T-cell (primary cell): ENCODE data around the gene DEFB125. TPM values are rescaled to one million over a fixed set of nuclear protein-coding genes. Genes with fewer than 3 reads are reported as not detected.
A peak's percentile ranks its signal among the peaks of the same experiment; 100 is the strongest.

Experiments used
- ATAC-seq, 4 experiments: fragments of 200-7000 bp in 3 of 4; fragments of 150-1000 bp in 1 of 4; cut with Tn5 transposase; replicated peaks in 1 of 4; 1 replicate in 3 of 4; 2 replicates in 1 of 4; pipeline ENCODE4 v1.10.0; 2021; ENCODE audit warnings: moderate library complexity in 3 of 4, mild to moderate bottlenecking in 2 of 4, moderate number of reproducible peaks in 1 of 4
- CTCF ChIA-PET, 2 donors: fragments of 300-600 bp; sonication (Branson Sonifier 250); formaldehyde crosslinking; loops; one replicate each; lab custom pipeline; 2022; ENCODE audit warnings: antibody characterized with exemption in 2 of 2; lab: Charles Lee
- POLR2A ChIA-PET, 2 donors: fragments of 300-600 bp; sonication (Branson Sonifier 250); formaldehyde crosslinking; loops; one replicate each; lab custom pipeline; 2022; ENCODE audit warnings: antibody characterized with exemption in 2 of 2; lab: Charles Lee
- DNase-seq, 35 experiments: peaks; one replicate each; pipeline versions ENCODE4 v3.0.0 to v3.0.0-alpha.2; 2013 to 2023
- H3K27ac ChIP-seq: one replicate; pipeline ENCODE4 v1.5.1; 2013; ENCODE audit warnings: low read length
- H3K27me3 ChIP-seq, 2 experiments: replicated peaks in 1 of 2; 1 replicate in 1 of 2; 2 replicates in 1 of 2; pipeline versions ENCODE4 v1.6.1 to v1.7.0; 2013; ENCODE audit warnings: low read length in 1 of 2, mixed read lengths in 1 of 2; ENCODE audit not compliant: control insufficient read depth in 2 of 2, insufficient read depth in 2 of 2; ENCODE audit errors: extremely low read depth in 1 of 2
- H3K36me3 ChIP-seq, 2 donors: 1 replicate in 1 of 2; 2 replicates in 1 of 2; pipeline versions ENCODE4 v1.6.1 to v1.7.0; 2013; ENCODE audit warnings: low read length in 1 of 2; ENCODE audit not compliant: control insufficient read depth in 2 of 2, insufficient read depth in 1 of 2; ENCODE audit errors: extremely low read depth in 1 of 2
- H3K4me1 ChIP-seq, 2 experiments: 1 replicate in 1 of 2; 2 replicates in 1 of 2; pipeline versions ENCODE4 v1.6.1 to v1.7.0; 2013; ENCODE audit warnings: low read length in 2 of 2, mixed read lengths in 1 of 2; ENCODE audit not compliant: insufficient read depth in 2 of 2, control insufficient read depth in 1 of 2; ENCODE audit errors: extremely low read depth in 1 of 2
- H3K4me3 ChIP-seq, 2 donors: 1 replicate in 1 of 2; 2 replicates in 1 of 2; pipeline versions ENCODE4 v1.5.1 to v1.7.0; 2013; ENCODE audit warnings: mild to moderate bottlenecking in 2 of 2, low read length in 1 of 2, moderate library complexity in 1 of 2; ENCODE audit not compliant: control insufficient read depth in 1 of 2; ENCODE audit errors: extremely low read depth in 1 of 2
- H3K9me3 ChIP-seq: 2 replicates; pipeline ENCODE4 v1.7.0; 2013
- H3K27ac Mint-ChIP-seq, 2 donors: one replicate each; pipeline ENCODE4 v1.8.0; 2020 to 2021; ENCODE audit warnings: mild to moderate bottlenecking in 2 of 2, mixed read lengths in 2 of 2
- H3K27me3 Mint-ChIP-seq, 2 donors: one replicate each; pipeline ENCODE4 v1.8.0; 2021 to 2022; ENCODE audit warnings: mixed read lengths in 2 of 2
- H3K36me3 Mint-ChIP-seq: one replicate; pipeline ENCODE4 v1.8.0; 2021; ENCODE audit warnings: mixed read lengths
- H3K4me1 Mint-ChIP-seq, 3 donors: one replicate each; pipeline ENCODE4 v1.8.0; 2020 to 2022; ENCODE audit warnings: mixed read lengths in 3 of 3, mild to moderate bottlenecking in 1 of 3
- H3K4me3 Mint-ChIP-seq, 3 donors: one replicate each; pipeline ENCODE4 v1.8.0; 2020 to 2022; ENCODE audit warnings: mild to moderate bottlenecking in 3 of 3, mixed read lengths in 3 of 3, moderate library complexity in 3 of 3
- H3K9me3 Mint-ChIP-seq, 3 donors: one replicate each; pipeline ENCODE4 v1.8.0; 2020 to 2022; ENCODE audit warnings: mixed read lengths in 3 of 3
- WGBS: methylation state at CpG from one replicate; pipeline ENCODE4 v1.1.5; 2013; ENCODE audit warnings: missing lambda C conversion rate; ENCODE audit not compliant: insufficient coverage; 5-methylcytosine and 5-hydroxymethylcytosine counted together
- total RNA-seq, 35 experiments: library from RNA in 6 of 35; stranded (reverse) in 6 of 35; fragments of 120-200 nt in 1 of 35; gene quantifications; one replicate each; pipeline versions ENCODE4 v1.2.1 to v1.2.4 and lab custom pipeline; 2013 to 2026

DEFB125 gene, protein sequence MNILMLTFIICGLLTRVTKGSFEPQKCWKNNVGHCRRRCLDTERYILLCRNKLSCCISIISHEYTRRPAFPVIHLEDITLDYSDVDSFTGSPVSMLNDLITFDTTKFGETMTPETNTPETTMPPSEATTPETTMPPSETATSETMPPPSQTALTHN
- total RNA-seq (not detected), total RNA-seq (lab: John Stamatoyannopoulos, UW) (0 to 0.05 (median 0) reads per million in 29 experiments)
- total RNA-seq (2013) = not detected

DNA sequence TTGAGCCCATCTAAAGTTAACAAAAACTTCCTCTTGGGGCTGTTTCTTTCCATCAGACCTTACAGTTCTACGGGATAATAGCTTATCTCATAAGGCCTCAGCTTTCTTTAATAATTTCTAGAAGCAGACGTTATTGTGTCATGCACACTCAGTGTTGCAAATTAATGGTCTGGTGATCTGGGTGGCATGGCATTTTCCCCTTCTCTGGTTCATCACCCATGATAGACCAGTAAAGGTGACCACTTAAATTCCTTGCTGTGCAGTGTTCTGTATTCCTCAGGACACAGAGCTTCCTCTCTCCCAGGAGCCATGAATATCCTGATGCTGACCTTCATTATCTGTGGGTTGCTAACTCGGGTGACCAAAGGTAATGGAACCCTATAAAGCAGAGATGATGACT, at the start of gene DEFB125:
TSS of gene DEFB125 (plus strand) at position 272 of the 400 bp plus-strand sequence. CDS start at position 310, 38 bp downstream.
- ATAC-seq = no peak
- H3K4me1 ChIP-seq = no peaks in the 10 kb centered on the region
- H3K27me3 ChIP-seq = peaks cover 5% of the 10 kb centered on the region in 2 experiments
- H3K27ac Mint-ChIP-seq = no peak within 1 kb of the TSS
- no peak within 1 kb of the TSS for H3K4me3 ChIP-seq
- peaks cover 45 to 62% of the 10 kb centered on the region in 2 donors for H3K27me3 Mint-ChIP-seq
- no peak within 1 kb of the TSS for H3K27ac ChIP-seq
- no CpG with 5 or more reads among the region's 3 CpGs for WGBS
- ChIA-PET CTCF (no interaction called here), POLR2A (no interaction called here)
- no peaks in the 10 kb centered on the region for H3K9me3 Mint-ChIP-seq
- no peaks in the 10 kb centered on the region for H3K36me3 ChIP-seq
- H3K9me3 ChIP-seq = no peaks in the 10 kb centered on the region
- H3K36me3 Mint-ChIP-seq = no peaks in the 10 kb centered on the region
- H3K4me1 Mint-ChIP-seq = no peaks in the 10 kb centered on the region
- no peak within 1 kb of the TSS for H3K4me3 Mint-ChIP-seq
- no peak for DNase-seq

DNA sequence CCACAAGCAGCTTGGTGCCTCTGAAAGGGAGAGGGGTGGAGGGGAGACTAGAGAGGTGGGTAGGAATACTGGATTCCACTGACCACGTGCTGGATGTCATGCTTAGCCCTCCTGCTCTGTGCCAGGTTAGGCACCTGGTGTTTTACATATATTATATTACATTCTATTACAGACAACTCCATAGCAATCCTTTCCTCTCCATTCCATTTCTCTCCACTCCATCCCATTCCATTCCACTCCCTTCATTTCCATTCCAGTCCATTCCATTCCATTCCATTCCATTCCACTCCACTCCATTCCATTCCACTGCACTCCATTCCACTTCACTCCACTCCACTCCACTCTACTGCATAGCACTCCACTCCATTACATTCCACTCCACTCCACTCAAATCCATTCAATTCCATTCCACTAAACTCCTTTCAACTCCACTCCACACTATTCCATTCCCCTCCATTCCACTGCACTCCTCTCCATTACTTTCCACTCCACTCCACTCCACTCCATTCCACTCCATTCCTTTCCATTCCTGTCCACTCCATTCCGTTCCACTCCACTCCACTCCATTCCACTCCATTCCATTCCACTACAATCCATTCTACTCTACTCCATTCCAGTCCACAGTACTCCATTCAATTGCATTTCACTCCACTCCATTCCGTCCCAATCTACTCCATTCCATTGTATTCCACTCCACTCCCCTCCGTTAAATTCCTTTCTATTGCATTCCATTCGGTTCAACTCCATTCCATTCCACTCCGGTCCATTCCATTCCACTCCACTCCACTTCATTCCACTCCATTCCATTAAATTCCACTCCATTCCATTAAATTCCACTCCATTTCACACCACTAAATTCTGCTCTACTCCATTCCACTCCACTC, 27.2 kb upstream of the DEFB125 start:
- ChIA-PET POLR2A (no interaction called here), CTCF (no interaction called here)
- DNase-seq (no peak), ATAC-seq (no peak)
- H3K27me3 Mint-ChIP-seq = no peaks in the 10 kb centered on the region
- H3K27ac Mint-ChIP-seq = no peak overlapping the region
- Histone ChIP-seq H3K4me3 (no peak overlapping the region), H3K27me3 (peaks cover 0 to 6% of the 10 kb centered on the region in 2 experiments), H3K4me1 (no peaks in the 10 kb centered on the region), H3K9me3 (peaks cover 8% of the 10 kb centered on the region), H3K27ac (no peak overlapping the region), H3K36me3 (no peaks in the 10 kb centered on the region)
- no peaks in the 10 kb centered on the region for H3K36me3 Mint-ChIP-seq
- H3K9me3 Mint-ChIP-seq = no peaks in the 10 kb centered on the region
- H3K4me1 Mint-ChIP-seq = no peaks in the 10 kb centered on the region
- H3K4me3 Mint-ChIP-seq = no peak overlapping the region
- 72% methylated on average over 5 of the region's 6 CpGs for WGBS

DNA sequence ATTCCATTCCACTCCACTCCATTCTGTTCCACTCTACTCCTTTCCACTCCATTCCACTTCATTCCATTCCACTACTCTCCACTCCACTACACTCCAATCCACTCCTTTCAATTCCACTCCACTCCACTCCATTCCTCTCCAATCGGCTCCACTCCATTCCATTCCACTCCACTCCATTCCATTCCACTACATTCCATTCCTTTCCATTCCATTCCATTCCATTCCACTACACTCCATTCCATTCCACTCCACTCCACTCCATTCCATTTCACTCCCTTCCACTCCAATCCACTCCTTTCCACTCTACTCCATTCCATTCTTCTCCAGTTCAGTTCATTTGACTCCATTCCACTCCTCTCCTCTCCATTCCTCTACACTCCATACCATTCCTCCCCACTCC, 26.2 kb upstream of the DEFB125 start:
- POLR2A ChIA-PET = no interaction called here
- CTCF ChIA-PET = no interaction called here
- ATAC-seq = no peak
- 94% methylated on average over 1 of the region's 1 CpG for WGBS
- H3K36me3 Mint-ChIP-seq = no peaks in the 10 kb centered on the region
- Histone ChIP-seq H3K27me3 (peaks cover 0 to 14% of the 10 kb centered on the region in 2 experiments), H3K9me3 (peaks cover 8% of the 10 kb centered on the region), H3K36me3 (no peaks in the 10 kb centered on the region), H3K4me3 (no peak overlapping the region), H3K4me1 (no peaks in the 10 kb centered on the region), H3K27ac (no peak overlapping the region)
- no peaks in the 10 kb centered on the region for H3K4me1 Mint-ChIP-seq
- no peaks in the 10 kb centered on the region for H3K9me3 Mint-ChIP-seq
- H3K27ac Mint-ChIP-seq = no peak overlapping the region
- no peaks in the 10 kb centered on the region for H3K27me3 Mint-ChIP-seq
- H3K4me3 Mint-ChIP-seq = no peak overlapping the region
- no peak for DNase-seq

DNA sequence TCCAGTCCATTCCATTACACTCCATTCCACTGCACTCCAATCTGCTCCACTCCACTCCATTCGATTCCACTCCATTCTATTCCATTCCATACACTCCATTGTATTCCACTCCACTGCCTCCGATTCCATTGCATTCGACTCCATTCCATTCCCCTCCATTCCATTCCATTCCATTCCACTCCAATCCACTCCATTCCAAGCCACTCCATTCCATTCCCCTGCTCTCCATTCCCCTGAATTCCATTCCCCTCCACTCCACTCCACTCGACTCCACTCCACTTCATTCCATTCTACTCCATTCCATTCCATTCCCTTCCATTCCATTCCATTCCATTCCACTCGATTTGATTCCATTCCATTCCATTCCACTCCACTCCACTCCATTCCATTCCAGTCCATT, 25.7 kb upstream of the DEFB125 start:
- Mint-ChIP-seq H3K27ac (no peak overlapping the region), H3K9me3 (no peaks in the 10 kb centered on the region), H3K27me3 (no peaks in the 10 kb centered on the region), H3K4me3 (no peak overlapping the region), H3K36me3 (no peaks in the 10 kb centered on the region), H3K4me1 (no peaks in the 10 kb centered on the region)
- Histone ChIP-seq H3K9me3 (peaks cover 8% of the 10 kb centered on the region), H3K4me1 (no peaks in the 10 kb centered on the region), H3K27me3 (peaks cover 0 to 19% of the 10 kb centered on the region in 2 experiments), H3K36me3 (no peaks in the 10 kb centered on the region), H3K4me3 (no peak overlapping the region), H3K27ac (no peak overlapping the region)
- DNase-seq (no peak), ATAC-seq (no peak)
- ChIA-PET CTCF (no interaction called here), POLR2A (no interaction called here)
- 63% methylated on average over 5 of the region's 5 CpGs for WGBS

DNA sequence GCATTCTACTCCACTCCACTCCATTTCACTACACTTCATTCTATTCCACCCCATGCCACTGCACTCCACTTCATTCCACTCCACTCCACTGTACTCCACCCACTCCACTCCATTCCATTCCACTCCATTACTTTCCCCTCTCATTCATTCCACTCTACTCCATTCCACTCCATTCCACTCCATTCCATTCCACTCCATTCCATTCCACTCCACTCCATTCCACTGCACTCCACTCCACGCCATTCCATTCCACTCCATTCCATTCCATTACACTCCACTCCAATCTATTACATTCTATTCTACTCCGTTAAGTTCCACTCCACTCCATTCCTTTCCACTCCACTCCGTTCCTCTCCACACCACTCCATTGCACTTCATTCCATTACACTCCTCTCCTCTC, 25.0 kb upstream of the DEFB125 start:
- peaks cover 0 to 20% of the 10 kb centered on the region in 2 experiments for H3K27me3 ChIP-seq
- Mint-ChIP-seq H3K9me3 (no peaks in the 10 kb centered on the region), H3K36me3 (no peaks in the 10 kb centered on the region), H3K27me3 (no peaks in the 10 kb centered on the region), H3K4me3 (no peak overlapping the region), H3K27ac (no peak overlapping the region), H3K4me1 (no peaks in the 10 kb centered on the region)
- no peaks in the 10 kb centered on the region for H3K4me1 ChIP-seq
- CTCF ChIA-PET = no interaction called here
- H3K36me3 ChIP-seq = no peaks in the 10 kb centered on the region
- no peak for ATAC-seq
- POLR2A ChIA-PET = no interaction called here
- H3K27ac ChIP-seq = no peak overlapping the region
- no peak overlapping the region for H3K4me3 ChIP-seq
- H3K9me3 ChIP-seq = peaks cover 8% of the 10 kb centered on the region
- DNase-seq = no peak
- WGBS = 70% methylated on average over 3 of the region's 3 CpGs

DNA sequence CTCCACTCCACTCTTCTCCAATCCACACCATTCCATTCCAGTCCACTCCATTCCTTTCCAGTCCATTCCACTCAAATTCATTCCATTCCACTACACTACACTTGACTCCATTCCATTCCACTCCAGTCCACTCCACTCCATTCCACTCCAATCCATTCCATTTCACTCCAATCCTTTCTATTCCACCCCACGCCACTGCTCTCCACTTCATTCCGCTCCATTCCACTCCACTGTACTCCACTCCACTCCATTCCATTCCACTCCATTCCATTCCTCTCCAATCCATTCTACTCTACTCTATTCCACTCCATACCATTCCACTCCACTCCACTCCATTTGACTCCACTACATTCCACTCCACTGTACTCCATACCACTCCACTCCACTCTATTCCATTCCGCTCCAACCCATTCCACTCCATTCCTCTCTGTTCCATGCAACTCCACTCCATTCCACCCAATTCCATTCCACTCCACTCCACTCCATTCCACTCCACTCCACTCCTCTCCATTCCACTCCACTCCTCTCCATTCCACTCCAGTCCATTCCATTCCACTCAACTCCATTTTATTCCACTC, 23.4 kb upstream of the DEFB125 start:
- H3K4me3 ChIP-seq = no peak overlapping the region
- H3K36me3 Mint-ChIP-seq = no peaks in the 10 kb centered on the region
- CTCF ChIA-PET = no interaction called here
- H3K27ac Mint-ChIP-seq = no peak overlapping the region
- POLR2A ChIA-PET = no interaction called here
- no peaks in the 10 kb centered on the region for H3K36me3 ChIP-seq
- H3K4me1 Mint-ChIP-seq = no peaks in the 10 kb centered on the region
- no peak overlapping the region for H3K27ac ChIP-seq
- H3K9me3 Mint-ChIP-seq = no peaks in the 10 kb centered on the region
- ATAC-seq = peak in 1 of 4 experiments; percentile 27
- 91% methylated on average over 3 of the region's 3 CpGs for WGBS
- no peak for DNase-seq
- H3K4me1 ChIP-seq = no peaks in the 10 kb centered on the region
- no peak overlapping the region for H3K4me3 Mint-ChIP-seq
- peaks cover 2% of the 10 kb centered on the region in 2 donors for H3K27me3 Mint-ChIP-seq
- peaks cover 0 to 20% of the 10 kb centered on the region in 2 experiments for H3K27me3 ChIP-seq
- H3K9me3 ChIP-seq = peaks cover 8% of the 10 kb centered on the region
